Endometrium (tissue), 2 donors: ENCODE results near the gene S1PR4.
"Not testable (repeated sequence)": the region's sequence is repeated elsewhere in the genome, so short reads cannot be mapped to it uniquely, and the experiment has no call there.

Experiments
- FAIRE-seq: peaks from 2 replicates; lab custom pipeline; 2012; peaks lifted over from hg19 to GRCh38; lab: Jason Lieb, UNC
- donor health status: control.
- donor health status: control.

S1PR4 gene

GRCh38 chr19:3179739-3180293 lies 1.2 kb downstream of the S1PR4 start:
- no peak for FAIRE-seq

GRCh38 chr19:3183721-3184641 lies 5.4 kb downstream of the S1PR4 start:
- FAIRE-seq = no peak

GRCh38 chr19:3184847-3185460 lies 6.4 kb downstream of the S1PR4 start:
- no peak for FAIRE-seq

- peak; percentile 77 for FAIRE-seq
Observed at GRCh38 chr19:3185461-3186159, 7.0 kb downstream of the S1PR4 start, which contains the start of gene NCLN. Gene NCLN, plus strand, starts transcription at chr19:3185930. Its CDS starts 101 bp downstream, at chr19:3186031.

- FAIRE-seq = no peak
Observed at GRCh38 chr19:3186160-3186688, 7.7 kb downstream of the S1PR4 start.

- no peak for FAIRE-seq
Observed at GRCh38 chr19:3186891-3187661, 8.5 kb downstream of the S1PR4 start.

GRCh38 chr19:3187662-3188511 lies 9.3 kb downstream of the S1PR4 start:
- FAIRE-seq = no peak

- FAIRE-seq = no peak
Observed at GRCh38 chr19:3188627-3189596, 10.3 kb downstream of the S1PR4 start.

GRCh38 chr19:3189702-3190469 lies 11.3 kb downstream of the S1PR4 start:
- no peak for FAIRE-seq

- no peak for FAIRE-seq
Observed at GRCh38 chr19:3190470-3190770, 11.9 kb downstream of the S1PR4 start.

GRCh38 chr19:3190921-3191805 lies 12.6 kb downstream of the S1PR4 start:
- FAIRE-seq = no peak

GRCh38 chr19:3191806-3192104 lies 13.2 kb downstream of the S1PR4 start:
- not testable (repeated sequence) for FAIRE-seq

- no peak for FAIRE-seq
Observed at GRCh38 chr19:3192228-3192635, 13.7 kb downstream of the S1PR4 start.

GRCh38 chr19:3192684-3193083 lies 14.1 kb downstream of the S1PR4 start:
- FAIRE-seq = no peak

GRCh38 chr19:3193256-3194105 lies 14.9 kb downstream of the S1PR4 start:
- FAIRE-seq = no peak
